Neuron (in vitro differentiated cells): ENCODE results near the gene MRPL49.

Source experiments
- H2AFZ ChIP-seq: one replicate; pipeline ENCODE4 v1.6.1; 2013; ENCODE audit warnings: low read depth, mild to moderate bottlenecking, inconsistent platforms, low read length, moderate library complexity
- H3K27me3 ChIP-seq: one replicate; pipeline ENCODE4 v1.6.1; 2013; ENCODE audit warnings: low read length; ENCODE audit not compliant: insufficient read depth
- H3K36me3 ChIP-seq: one replicate; pipeline ENCODE4 v1.6.1; 2013; ENCODE audit warnings: low read length; ENCODE audit not compliant: insufficient read depth
- H3K4me1 ChIP-seq: one replicate; pipeline ENCODE4 v1.6.1; 2013; ENCODE audit warnings: low read length; ENCODE audit not compliant: insufficient read depth
- H3K4me3 ChIP-seq: 2 replicates; pipeline ENCODE4 v1.5.1; 2013; ENCODE audit warnings: mild to moderate bottlenecking, low read length, moderate library complexity
- H3K9me3 ChIP-seq: one replicate; pipeline ENCODE4 v1.6.1; 2013; ENCODE audit warnings: low read length

MRPL49 gene

GRCh38 chr11:65121865-65122696 is at the start of gene MRPL49, which contains the start of gene FAU:
Gene MRPL49, plus strand, starts transcription at chr11:65122321. Its CDS starts 26 bp downstream, at chr11:65122347.
Gene FAU, minus strand, starts transcription at chr11:65122134. Its CDS starts 321 bp downstream, at chr11:65121813.
- Histone ChIP-seq H3K27me3 (no peaks in the 10 kb centered on the region), H3K9me3 (no peaks in the 10 kb centered on the region), H3K36me3 (peaks cover 50% of the 10 kb centered on the region), H3K4me1 (peaks cover 15% of the 10 kb centered on the region), H3K4me3 (peak within 1 kb of the TSS; percentile 93), H2AFZ (no peak within 1 kb of the TSS)

DNA sequence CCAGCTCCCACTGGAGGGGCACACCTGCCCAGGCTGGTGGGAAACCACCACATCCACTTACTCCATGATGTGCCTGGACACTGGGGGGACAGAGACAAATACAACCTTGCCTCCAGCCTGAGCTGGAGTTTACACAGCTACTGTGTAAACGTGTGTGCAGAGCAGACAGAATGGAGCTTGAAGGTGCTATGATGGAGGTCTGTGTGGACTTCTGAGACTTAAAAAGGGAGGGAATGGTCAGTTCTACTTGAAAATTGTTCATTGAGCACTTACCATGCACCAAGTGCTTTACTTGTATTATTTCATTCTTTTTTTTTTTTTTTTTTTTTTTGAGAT is 49.5 kb upstream of the MRPL49 start:
- no peak overlapping the region for H3K4me3 ChIP-seq
- H3K27me3 ChIP-seq, result no peaks in the 10 kb centered on the region
- no peak overlapping the region for H2AFZ ChIP-seq
- H3K36me3 ChIP-seq, result peaks cover 14% of the 10 kb centered on the region
- no peaks in the 10 kb centered on the region for H3K9me3 ChIP-seq
- H3K4me1 ChIP-seq, result no peaks in the 10 kb centered on the region

DNA sequence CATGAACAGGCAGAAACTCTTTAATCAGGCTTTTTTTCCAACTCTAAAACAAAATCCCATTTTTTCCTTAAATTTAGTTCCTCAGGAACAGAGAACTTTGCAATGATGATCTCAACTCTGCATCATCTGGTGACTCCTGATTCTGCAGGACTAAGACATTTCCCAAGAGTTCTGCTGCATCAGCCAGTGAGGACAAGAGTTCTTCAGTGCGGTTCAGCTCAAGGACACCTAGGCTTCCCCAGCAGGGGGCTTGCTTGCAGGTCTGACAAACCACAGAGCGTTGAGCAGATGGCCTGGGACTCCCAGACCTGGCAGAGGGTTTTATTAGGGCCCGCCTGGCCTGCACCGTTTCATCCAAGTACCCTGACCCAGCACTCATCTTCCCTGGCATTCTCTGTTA is 44.7 kb upstream of the MRPL49 start:
- Histone ChIP-seq H2AFZ (no peak overlapping the region), H3K9me3 (no peaks in the 10 kb centered on the region), H3K4me1 (peaks cover under 1% of the 10 kb centered on the region), H3K4me3 (no peak overlapping the region), H3K27me3 (no peaks in the 10 kb centered on the region), H3K36me3 (peaks cover 47% of the 10 kb centered on the region)

DNA sequence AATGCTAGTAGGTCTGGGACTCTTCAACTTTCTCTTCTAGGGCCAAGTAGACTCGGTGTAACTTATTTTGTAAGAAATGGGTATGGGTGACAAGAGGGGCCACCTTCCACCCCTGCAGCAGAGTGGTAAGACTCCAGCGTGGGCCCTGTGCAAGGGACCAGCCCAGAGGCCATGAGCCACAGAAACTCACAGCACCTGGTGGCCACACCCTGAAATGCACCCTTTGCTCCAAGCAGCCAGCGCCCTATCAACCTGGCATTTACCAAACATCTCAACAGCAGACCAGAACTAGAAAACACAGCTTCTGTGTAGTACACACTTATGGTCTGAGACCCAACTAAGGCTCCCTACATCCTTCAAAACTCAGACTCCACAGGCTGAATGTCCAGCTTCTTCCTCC is 44.0 kb upstream of the MRPL49 start:
- no peaks in the 10 kb centered on the region for H3K27me3 ChIP-seq
- peaks cover 47% of the 10 kb centered on the region for H3K36me3 ChIP-seq
- no peak overlapping the region for H3K4me3 ChIP-seq
- no peak overlapping the region for H2AFZ ChIP-seq
- no peaks in the 10 kb centered on the region for H3K9me3 ChIP-seq
- H3K4me1 ChIP-seq, result peaks cover 7% of the 10 kb centered on the region

DNA sequence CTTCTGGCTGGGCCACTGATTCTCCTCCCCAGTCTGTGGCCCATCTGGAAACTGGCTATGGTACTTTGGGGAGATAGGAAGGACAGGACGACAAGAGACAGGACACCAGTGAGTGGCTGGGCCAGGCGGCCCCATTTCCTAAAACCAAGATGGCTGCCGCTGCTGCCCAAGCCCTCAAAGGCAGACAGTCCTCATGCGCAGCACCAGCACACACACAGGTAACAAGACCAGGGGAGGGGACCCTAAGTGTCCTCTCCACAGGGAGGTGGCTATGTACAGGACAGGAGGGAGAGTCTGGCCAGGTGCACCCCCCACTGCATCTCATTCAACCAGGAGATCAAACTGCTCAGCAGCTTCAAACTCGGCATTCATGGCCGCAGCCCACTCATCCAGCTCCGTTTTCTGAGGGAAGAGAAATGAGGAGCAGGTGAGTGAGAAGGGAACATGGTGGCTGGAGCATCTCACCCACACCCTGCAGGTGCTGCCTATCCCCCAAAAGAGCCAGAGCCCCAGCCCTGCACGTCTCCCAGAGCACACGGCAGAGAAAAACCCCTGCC is 43.3 kb upstream of the MRPL49 start:
- H3K36me3 ChIP-seq, result peaks cover 47% of the 10 kb centered on the region
- H3K9me3 ChIP-seq, result no peaks in the 10 kb centered on the region
- H3K27me3 ChIP-seq, result no peaks in the 10 kb centered on the region
- peaks cover 11% of the 10 kb centered on the region for H3K4me1 ChIP-seq
- no peak overlapping the region for H2AFZ ChIP-seq
- no peak overlapping the region for H3K4me3 ChIP-seq

GRCh38 chr11:65083134-65083833 is 38.8 kb upstream of the MRPL49 start:
- H2AFZ ChIP-seq, result peak overlapping the region; percentile 66
- H3K9me3 ChIP-seq, result no peaks in the 10 kb centered on the region
- H3K27me3 ChIP-seq, result no peaks in the 10 kb centered on the region
- H3K4me3 ChIP-seq, result peak overlapping the region; percentile 88
- peaks cover 19% of the 10 kb centered on the region for H3K4me1 ChIP-seq
- peaks cover 62% of the 10 kb centered on the region for H3K36me3 ChIP-seq

- H3K4me1 ChIP-seq, result peaks cover 19% of the 10 kb centered on the region
- peaks cover 63% of the 10 kb centered on the region for H3K36me3 ChIP-seq
- H3K27me3 ChIP-seq, result no peaks in the 10 kb centered on the region
- H3K4me3 ChIP-seq, result peak within 1 kb of the TSS; percentile 88
- peak within 1 kb of the TSS; percentile 66 for H2AFZ ChIP-seq
- H3K9me3 ChIP-seq, result no peaks in the 10 kb centered on the region
These were observed 38.1 kb upstream of the MRPL49 start, which contains the start of the genes CDCA5 and ZFPL1 for GRCh38 chr11:65083834-65084597. Gene CDCA5, minus strand, starts transcription at chr11:65084040. Its CDS starts 62 bp downstream, at chr11:65083978. Gene ZFPL1, plus strand, starts transcription at chr11:65084222. Its CDS starts 477 bp downstream, at chr11:65084699.

GRCh38 chr11:65084598-65085375 is 37.3 kb upstream of the MRPL49 start:
- H3K4me3 ChIP-seq, result peak overlapping the region; percentile 88
- H2AFZ ChIP-seq, result no peak overlapping the region
- H3K27me3 ChIP-seq, result no peaks in the 10 kb centered on the region
- no peaks in the 10 kb centered on the region for H3K9me3 ChIP-seq
- peaks cover 19% of the 10 kb centered on the region for H3K4me1 ChIP-seq
- H3K36me3 ChIP-seq, result peaks cover 65% of the 10 kb centered on the region

- H3K9me3 ChIP-seq, result no peaks in the 10 kb centered on the region
- no peak overlapping the region for H2AFZ ChIP-seq
- peaks cover 61% of the 10 kb centered on the region for H3K36me3 ChIP-seq
- no peaks in the 10 kb centered on the region for H3K27me3 ChIP-seq
- H3K4me1 ChIP-seq, result peaks cover 19% of the 10 kb centered on the region
- H3K4me3 ChIP-seq, result no peak overlapping the region
These were observed 36.7 kb upstream of the MRPL49 start for GRCh38 chr11:65085446-65085845.

GRCh38 chr11:65086809-65087208 is 35.3 kb upstream of the MRPL49 start:
- H3K9me3 ChIP-seq, result no peaks in the 10 kb centered on the region
- H3K27me3 ChIP-seq, result no peaks in the 10 kb centered on the region
- peaks cover 51% of the 10 kb centered on the region for H3K36me3 ChIP-seq
- H3K4me3 ChIP-seq, result no peak overlapping the region
- no peak overlapping the region for H2AFZ ChIP-seq
- peaks cover 19% of the 10 kb centered on the region for H3K4me1 ChIP-seq

GRCh38 chr11:65087216-65087615 is 34.9 kb upstream of the MRPL49 start:
- Histone ChIP-seq H2AFZ (no peak overlapping the region), H3K4me3 (no peak overlapping the region), H3K36me3 (peaks cover 47% of the 10 kb centered on the region), H3K9me3 (no peaks in the 10 kb centered on the region), H3K4me1 (peaks cover 19% of the 10 kb centered on the region), H3K27me3 (no peaks in the 10 kb centered on the region)

DNA sequence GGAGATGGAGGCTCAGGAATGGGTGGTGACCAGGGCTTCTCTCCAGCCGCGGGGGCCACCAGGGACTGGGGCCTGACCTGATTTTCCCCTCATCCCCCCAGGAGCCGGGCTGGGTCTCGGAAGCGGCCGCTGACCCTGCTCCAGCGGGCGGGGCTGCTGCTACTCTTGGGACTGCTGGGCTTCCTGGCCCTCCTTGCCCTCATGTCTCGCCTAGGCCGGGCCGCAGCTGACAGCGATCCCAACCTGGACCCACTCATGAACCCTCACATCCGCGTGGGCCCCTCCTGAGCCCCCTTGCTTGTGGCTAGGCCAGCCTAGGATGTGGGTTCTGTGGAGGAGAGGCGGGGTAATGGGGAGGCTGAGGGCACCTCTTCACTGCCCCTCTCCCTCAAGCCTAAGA is 34.3 kb upstream of the MRPL49 start:
- no peak overlapping the region for H3K4me3 ChIP-seq
- H3K27me3 ChIP-seq, result no peaks in the 10 kb centered on the region
- H3K4me1 ChIP-seq, result peaks cover 15% of the 10 kb centered on the region
- H3K9me3 ChIP-seq, result no peaks in the 10 kb centered on the region
- H2AFZ ChIP-seq, result no peak overlapping the region
- peaks cover 47% of the 10 kb centered on the region for H3K36me3 ChIP-seq
